Measurements from ENCODE around the gene RNF207.

GRCh38 chr1:6252374-6252710 is 46.4 kb downstream of the RNF207 start:
- no peak for TF ChIP-seq CTCF (IDR thresholded peaks at IDR 0.05)
- no peak for TF ChIP-seq EZH2 (IDR thresholded peaks at IDR 0.05)
- TF ChIP-seq EZH2phosphoT487 (IDR thresholded peaks at IDR 0.05) = no peak
